GM04504 (cell line): Measurements from ENCODE around the gene TDRD7.

Source experiments
- DNase-seq: peaks from one replicate; pipeline ENCODE4 v3.0.0-alpha.2; 2012; ENCODE audit warnings: low read depth

Gene TDRD7

GRCh38 chr9:97411789-97412625 lies at the start of gene TDRD7:
Gene TDRD7, plus strand, starts transcription at chr9:97412096. Its CDS starts 16,370 bp downstream, at chr9:97428466.
- DNase-seq: peak; percentile 61

- no peak for DNase-seq
Measured at GRCh38 chr9:97362777-97363545, 48.9 kb upstream of the TDRD7 start.

DNA sequence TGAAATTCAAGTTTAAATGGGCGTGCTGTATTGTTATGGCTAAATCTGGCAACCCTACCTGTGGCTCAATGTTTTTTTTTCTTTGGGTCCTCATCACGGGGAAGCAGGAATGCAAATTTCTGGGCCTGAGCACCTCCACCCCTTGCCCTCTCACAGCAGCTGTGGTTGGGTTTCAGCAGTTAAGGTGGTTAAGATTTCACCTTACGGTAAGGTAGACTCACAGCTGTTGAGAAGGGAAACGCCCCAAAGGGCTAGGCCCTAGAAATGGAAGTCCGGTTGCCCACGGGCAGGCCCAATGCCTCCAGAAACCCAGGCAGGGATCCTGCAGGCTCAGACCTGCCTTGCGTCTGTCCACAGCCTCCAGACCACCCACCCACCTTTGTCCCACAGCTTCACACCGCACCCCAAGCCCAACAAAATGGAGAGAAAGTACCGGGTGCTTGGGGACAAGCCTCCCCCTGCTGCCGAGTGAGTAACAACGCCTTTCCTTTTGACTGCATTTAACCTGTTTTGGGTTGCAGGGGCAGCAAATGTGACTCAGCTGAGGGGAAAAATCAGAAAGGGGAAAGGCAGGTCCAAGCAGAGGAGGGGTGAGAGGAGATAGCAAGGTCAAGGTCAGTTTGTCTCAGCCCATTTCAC lies 48.1 kb upstream of the TDRD7 start:
- no peak for DNase-seq

GRCh38 chr9:97364769-97365490 lies 47.0 kb upstream of the TDRD7 start:
- no peak for DNase-seq

DNA sequence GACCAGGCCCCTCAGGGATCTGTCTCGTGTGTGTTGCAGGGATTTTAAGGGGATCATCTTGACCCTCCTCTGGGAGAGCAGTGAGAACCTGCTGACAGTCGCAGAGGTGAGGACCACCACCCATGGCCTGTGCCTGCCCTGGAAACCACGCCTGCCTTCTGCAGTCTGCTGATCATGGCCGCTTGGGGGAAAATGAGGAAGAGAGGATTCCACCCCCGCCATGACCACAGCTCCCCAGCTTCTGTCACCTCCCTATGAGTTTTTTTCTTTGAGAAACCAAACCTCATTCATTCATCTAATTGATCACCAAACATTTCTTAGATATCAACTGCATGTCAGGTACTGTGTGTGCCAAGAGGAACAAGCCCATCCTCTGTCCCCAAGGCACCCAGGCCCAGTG lies 46.3 kb upstream of the TDRD7 start:
- no peak for DNase-seq

GRCh38 chr9:97366476-97366875 lies 45.4 kb upstream of the TDRD7 start:
- no peak for DNase-seq

GRCh38 chr9:97366889-97367288 lies 45.0 kb upstream of the TDRD7 start:
- no peak for DNase-seq

DNA sequence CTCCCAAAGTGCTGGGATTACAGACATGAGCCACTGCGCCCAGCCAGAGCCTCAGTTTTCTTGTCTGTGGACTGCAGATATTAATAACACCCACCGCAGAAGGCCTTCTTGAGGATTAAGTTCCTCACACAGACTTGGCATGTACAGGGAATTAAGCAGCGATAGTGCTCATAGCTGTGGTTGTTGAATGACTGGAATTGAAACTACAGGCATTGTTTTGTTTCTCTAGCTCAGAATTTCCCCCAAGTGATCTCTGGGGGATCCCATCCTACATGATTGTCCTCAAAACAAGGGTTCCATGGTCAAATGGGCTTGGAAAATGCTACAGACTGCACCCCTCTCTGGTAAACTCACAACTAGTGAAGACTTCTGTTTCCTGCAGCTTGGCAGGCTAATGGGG lies 44.2 kb upstream of the TDRD7 start:
- no peak for DNase-seq

DNA sequence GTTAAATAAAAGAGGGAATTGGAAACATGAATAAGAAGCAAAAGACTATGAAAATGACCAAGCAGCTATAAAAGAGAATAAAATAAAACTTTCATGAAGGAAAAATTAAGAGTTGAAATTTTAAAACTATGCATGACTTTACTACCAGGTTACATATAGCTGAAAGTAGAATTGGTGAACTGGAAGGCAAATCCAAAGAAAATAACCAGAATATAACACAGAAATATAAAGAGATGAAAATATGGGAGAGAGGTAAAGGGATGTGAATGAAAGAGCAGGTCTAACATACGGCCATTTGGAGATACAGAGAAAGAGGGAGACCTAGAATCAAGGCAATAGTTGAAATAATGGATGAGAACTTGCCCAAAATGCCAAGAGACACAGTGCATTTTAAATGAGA lies 42.9 kb upstream of the TDRD7 start:
- no peak for DNase-seq

GRCh38 chr9:97372580-97372979 lies 39.3 kb upstream of the TDRD7 start:
- no peak for DNase-seq

GRCh38 chr9:97373331-97373730 lies 38.6 kb upstream of the TDRD7 start:
- no peak for DNase-seq

DNA sequence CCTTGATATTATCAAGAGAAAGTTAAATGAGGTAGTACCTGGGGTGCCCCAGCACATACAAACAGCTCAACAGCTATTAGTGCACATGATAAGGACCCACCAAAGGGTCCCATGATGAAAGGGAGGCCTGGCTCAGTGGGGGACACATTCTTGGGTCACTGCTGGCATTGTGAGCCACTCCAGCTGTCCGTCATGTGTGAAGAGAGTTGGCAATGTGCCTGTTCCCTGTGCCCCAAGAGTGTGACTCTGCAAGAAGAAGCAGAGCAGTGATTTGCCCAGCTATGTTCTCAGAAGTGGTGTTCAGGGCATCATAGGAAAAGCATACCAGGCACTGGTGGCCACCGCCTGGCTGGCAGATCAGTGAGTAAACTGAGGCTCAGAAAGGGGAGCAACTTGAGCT lies 37.1 kb upstream of the TDRD7 start:
- no peak for DNase-seq

GRCh38 chr9:97376902-97377301 lies 35.0 kb upstream of the TDRD7 start:
- no peak for DNase-seq

GRCh38 chr9:97382099-97382718 lies 29.7 kb upstream of the TDRD7 start:
- no peak for DNase-seq

DNA sequence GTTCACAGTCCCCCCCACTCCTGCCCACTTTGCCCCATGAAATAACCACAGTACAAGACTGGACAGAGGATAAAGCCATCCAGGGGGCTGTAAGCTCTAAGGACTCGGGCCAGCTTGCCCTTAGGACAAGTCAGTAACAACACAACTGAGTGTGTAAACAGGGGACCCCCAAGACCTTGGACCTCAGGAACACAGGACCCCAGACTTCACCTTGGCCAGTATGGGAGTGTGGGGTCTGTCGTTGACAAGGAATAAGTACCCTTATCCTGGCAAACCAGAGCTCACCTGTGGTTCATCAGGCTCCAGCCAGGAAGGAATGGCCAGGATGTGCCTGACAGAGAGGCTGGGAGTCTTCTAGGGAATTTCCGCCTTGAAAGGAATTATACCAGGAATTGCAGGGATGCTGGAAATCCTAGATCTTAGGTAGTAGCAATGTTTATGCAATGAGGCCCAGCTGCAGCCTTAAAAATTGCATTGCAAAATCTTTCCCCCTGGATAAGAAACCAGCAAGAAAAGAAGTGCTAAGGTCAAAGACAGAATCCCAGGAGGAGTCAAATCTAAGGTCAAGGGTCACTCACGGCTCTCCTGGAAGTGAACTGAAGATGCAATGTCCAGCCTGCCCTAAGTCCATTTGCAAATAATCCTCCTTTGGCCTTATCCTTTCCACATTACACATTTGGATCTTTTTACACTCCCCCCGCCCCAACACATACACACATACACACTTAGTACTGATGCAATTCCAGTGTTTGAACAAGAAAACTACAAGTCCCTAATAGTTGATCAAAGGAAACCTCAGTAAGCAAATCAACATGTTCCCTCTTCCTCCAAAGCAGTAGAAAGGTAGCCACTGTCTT lies 27.3 kb upstream of the TDRD7 start:
- no peak for DNase-seq

GRCh38 chr9:97385626-97386264 lies 26.2 kb upstream of the TDRD7 start:
- no peak for DNase-seq

GRCh38 chr9:97386265-97386633 lies 25.6 kb upstream of the TDRD7 start:
- DNase-seq: no peak

GRCh38 chr9:97386733-97387503 lies 25.0 kb upstream of the TDRD7 start:
- DNase-seq: peak; percentile 49

GRCh38 chr9:97387504-97387886 lies 24.4 kb upstream of the TDRD7 start:
- no peak for DNase-seq
